Esophagus (tissue), 2 donors: Measurements from ENCODE around the gene GJB3. TPM values are rescaled to one million over a fixed set of nuclear protein-coding genes. Genes with fewer than 3 reads are reported as not detected.
"Not testable (repeated sequence)": the region's sequence is repeated elsewhere in the genome, so short reads cannot be mapped to it uniquely, and the experiment has no call there.

Experiments
- H3K27ac ChIP-seq, 2 donors: one replicate each; pipeline ENCODE4 v1.5.1; 2013; ENCODE audit warnings: low read depth in 2 of 2, mild to moderate bottlenecking in 2 of 2, inconsistent platforms in 1 of 2, low read length in 1 of 2, moderate library complexity in 1 of 2
- H3K27me3 ChIP-seq, 2 donors: one replicate each; pipeline ENCODE4 v1.6.1; 2013; ENCODE audit warnings: low read length in 2 of 2, control low read depth in 1 of 2, mild to moderate bottlenecking in 1 of 2; ENCODE audit not compliant: insufficient read depth in 2 of 2, control insufficient read depth in 1 of 2
- H3K36me3 ChIP-seq, 2 donors: one replicate each; pipeline ENCODE4 v1.6.1; 2013; ENCODE audit warnings: low read length in 1 of 2; ENCODE audit not compliant: control insufficient read depth in 2 of 2, insufficient read depth in 2 of 2
- H3K4me1 ChIP-seq, 2 donors: one replicate each; pipeline ENCODE4 v1.6.1; 2013; ENCODE audit warnings: low read length in 1 of 2; ENCODE audit not compliant: control insufficient read depth in 2 of 2, insufficient read depth in 2 of 2
- H3K4me3 ChIP-seq, 2 donors: one replicate each; pipeline ENCODE4 v1.5.1; 2013; ENCODE audit warnings: low read length in 2 of 2, mild to moderate bottlenecking in 2 of 2, low read depth in 1 of 2, moderate library complexity in 1 of 2
- H3K9me3 ChIP-seq, 2 donors: one replicate each; pipeline ENCODE4 v1.6.1; 2013; ENCODE audit warnings: mild to moderate bottlenecking in 2 of 2, low read depth in 1 of 2, low read length in 1 of 2, moderate library complexity in 1 of 2; ENCODE audit not compliant: control insufficient read depth in 2 of 2, insufficient read depth in 1 of 2
- WGBS, 2 donors: extraction: QIAGEN DNeasy Blood & Tissue Kit; methylation state at CpG; one replicate each; pipeline ENCODE4 v1.1.7; 2013; 5-methylcytosine and 5-hydroxymethylcytosine counted together
- polyA plus RNA-seq, 2 donors: library from polyadenylated mRNA; stranded (reverse); fragments of 200-250 nt; gene quantifications; one replicate each; pipeline ENCODE4 v1.2.3, GENCODE V29; 2013
- donor health status: healthy with polysubstance abuse.
- donor health status: Bipolar disorder and iron deficiency.

The GJB3 gene
- polyA plus RNA-seq, 2 donors: 55.6 to 74.0 TPM

DNA sequence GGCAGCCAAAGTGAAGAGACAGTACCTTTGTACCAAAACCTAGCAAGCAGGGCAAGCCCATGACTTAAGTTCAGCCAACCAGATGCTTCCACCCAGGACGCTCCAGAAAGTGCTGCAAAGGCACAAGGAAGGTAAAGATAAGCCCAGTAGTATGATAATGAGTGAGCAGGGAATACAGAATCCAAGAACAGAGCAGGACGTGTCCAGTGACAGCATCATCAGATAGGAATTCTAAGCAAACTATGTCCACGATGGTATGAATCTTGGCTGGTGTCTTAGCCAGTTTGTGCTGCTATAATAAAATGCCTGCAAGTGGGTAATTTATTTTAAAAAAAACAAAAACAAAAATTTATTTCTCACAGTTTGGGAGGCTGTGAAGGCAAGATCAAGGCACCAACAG, 25.4 kb downstream of the GJB3 start:
- 55 to 64% methylated on average over 3 of the region's 3 CpGs for WGBS, 2 donors
- H3K4me3 ChIP-seq: no peak overlapping the region
- no peaks in the 10 kb centered on the region for H3K4me1 ChIP-seq
- peaks cover 0 to 3% of the 10 kb centered on the region in 2 donors for H3K9me3 ChIP-seq
- no peaks in the 10 kb centered on the region for H3K27me3 ChIP-seq
- no peak overlapping the region for H3K27ac ChIP-seq
- H3K36me3 ChIP-seq: no peaks in the 10 kb centered on the region

DNA sequence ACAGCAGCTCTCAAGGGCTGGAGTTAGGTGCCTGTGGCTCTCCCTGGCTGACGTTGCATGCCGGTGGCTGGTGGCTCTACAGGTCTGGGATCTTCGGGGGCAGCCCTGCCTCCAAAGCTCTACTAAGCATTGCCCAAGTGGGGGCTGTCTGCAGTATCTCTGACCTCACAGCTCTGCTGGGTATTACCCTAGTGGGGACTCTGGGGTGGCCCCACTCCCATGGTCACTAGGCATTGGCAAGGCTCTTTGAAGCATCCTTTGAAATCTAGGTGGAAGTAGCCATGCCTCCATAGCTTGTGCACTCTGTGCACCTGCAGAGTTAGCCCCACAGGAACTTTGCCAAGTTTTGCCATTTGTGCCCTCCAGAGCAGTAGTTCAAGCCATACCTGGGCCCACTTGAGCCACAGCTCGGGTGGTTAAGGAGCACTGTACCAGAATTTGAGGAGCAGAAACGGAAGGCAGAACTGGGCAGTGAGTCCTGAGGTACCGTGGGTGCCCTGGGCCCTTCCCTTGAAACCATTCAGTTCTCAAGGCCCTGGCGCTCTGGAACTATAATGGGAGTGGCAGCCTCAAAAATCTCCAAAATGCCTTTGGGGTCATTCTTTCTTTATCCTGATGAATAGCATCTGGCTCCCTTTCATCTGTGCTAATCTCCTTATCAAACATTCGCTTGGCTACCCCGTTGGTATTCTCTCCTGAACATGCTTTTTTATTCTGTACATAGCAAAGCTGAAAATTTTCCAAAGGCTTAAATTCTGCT, 27.2 kb downstream of the GJB3 start:
- Histone ChIP-seq H3K36me3 (no peaks in the 10 kb centered on the region), H3K4me3 (no peak overlapping the region), H3K27me3 (no peaks in the 10 kb centered on the region), H3K9me3 (peaks cover 0 to 3% of the 10 kb centered on the region in 2 donors), H3K4me1 (no peaks in the 10 kb centered on the region), H3K27ac (no peak overlapping the region)
- 64 to 77% methylated on average over 9 of the region's 9 CpGs for WGBS, 2 donors

DNA sequence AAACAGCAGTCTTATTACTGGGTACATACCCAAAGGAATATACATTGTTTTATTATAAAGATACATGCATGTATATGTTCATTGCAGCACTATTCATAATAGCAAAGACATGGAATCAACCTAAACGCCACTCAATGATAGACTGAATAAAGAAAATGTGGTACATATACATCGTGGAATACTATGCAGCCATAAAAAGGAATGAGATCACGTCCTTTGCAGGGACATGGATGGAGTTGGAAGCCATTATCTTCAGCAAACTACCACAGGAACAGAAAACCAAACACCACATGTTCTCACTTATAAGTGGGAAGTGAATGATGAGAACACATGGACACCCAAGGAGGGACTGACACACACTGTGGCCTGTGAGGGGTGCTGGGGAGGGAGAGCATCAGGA, 29.8 kb downstream of the GJB3 start:
- H3K27ac ChIP-seq, H3K4me3 ChIP-seq, H3K9me3 ChIP-seq, H3K27me3 ChIP-seq, H3K4me1 ChIP-seq, H3K36me3 ChIP-seq: not testable (repeated sequence)
- 92 to 97% methylated on average over 3 of the region's 3 CpGs for WGBS, 2 donors

DNA sequence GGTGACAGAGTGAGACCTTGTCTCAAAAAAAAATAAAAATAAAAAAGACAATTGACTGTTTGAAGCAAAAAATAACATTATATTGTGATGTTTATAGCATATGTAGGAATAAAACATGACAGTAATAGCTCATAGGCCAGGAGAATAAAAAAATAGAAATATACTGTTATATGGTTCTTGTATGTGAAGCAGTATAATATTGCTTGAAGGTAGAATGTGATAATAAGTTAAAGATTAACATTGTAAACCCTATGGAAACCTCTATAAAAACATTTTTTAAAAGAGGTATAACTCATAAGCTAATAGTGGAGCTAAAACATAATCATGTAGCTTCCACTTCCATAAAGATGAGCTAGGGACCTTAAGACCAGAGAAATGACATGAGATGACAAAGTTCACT, 35.3 kb downstream of the GJB3 start:
- H3K4me1 ChIP-seq: no peaks in the 10 kb centered on the region

DNA sequence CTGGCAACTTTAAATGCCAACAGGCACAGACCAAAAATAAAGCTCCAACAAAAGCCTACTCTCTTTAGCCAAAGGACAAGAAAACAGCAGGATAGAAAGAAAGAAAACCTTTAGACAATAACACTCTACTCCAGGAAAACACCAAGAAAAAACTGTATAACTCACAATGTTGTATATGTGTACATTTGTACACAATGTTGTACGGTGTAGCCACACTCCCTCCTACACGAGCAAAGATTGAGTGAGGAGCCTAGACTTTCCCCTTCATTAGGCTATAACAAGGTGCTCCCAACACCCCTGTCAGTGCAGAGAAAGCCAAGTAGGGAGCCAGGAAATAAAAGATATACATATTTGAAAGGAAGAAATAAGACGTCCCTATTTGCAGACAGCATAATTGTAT, 35.8 kb downstream of the GJB3 start:
- WGBS, 2 donors: 65 to 78% methylated on average over 3 of the region's 3 CpGs
- Histone ChIP-seq H3K4me1 (no peaks in the 10 kb centered on the region), H3K27ac (no peak overlapping the region), H3K4me3 (no peak overlapping the region), H3K27me3 (no peaks in the 10 kb centered on the region), H3K9me3 (no peaks in the 10 kb centered on the region), H3K36me3 (no peaks in the 10 kb centered on the region)

More for the DNA sequence above, 35.3 kb downstream of the GJB3 start:
- H3K36me3 ChIP-seq: no peaks in the 10 kb centered on the region
- no peaks in the 10 kb centered on the region for H3K27me3 ChIP-seq
- H3K27ac ChIP-seq: no peak overlapping the region
- no peaks in the 10 kb centered on the region for H3K9me3 ChIP-seq
- no peak overlapping the region for H3K4me3 ChIP-seq

DNA sequence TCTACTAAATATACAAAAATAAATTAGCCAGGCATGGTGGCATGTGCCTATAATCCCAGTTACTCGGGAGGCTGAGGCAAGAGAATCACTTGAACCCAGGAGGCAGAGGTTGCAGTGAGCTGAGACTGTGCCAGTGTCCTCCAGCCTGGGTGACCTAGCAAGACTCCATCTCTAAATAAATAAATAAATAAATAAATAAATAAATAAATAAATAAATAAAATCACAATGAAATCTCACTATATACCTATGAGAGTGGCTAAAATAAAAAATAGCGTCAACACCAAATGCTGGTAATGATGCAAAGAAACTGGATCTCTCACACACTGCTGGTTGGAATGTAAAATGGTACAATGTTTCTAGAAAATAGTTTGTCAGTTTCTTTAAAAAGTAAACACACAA, 37.8 kb downstream of the GJB3 start:
- 93 to 94% methylated on average over 2 of the region's 2 CpGs for WGBS, 2 donors
- H3K36me3 ChIP-seq, H3K27ac ChIP-seq, H3K4me1 ChIP-seq, H3K27me3 ChIP-seq, H3K9me3 ChIP-seq, H3K4me3 ChIP-seq: not testable (repeated sequence)

DNA sequence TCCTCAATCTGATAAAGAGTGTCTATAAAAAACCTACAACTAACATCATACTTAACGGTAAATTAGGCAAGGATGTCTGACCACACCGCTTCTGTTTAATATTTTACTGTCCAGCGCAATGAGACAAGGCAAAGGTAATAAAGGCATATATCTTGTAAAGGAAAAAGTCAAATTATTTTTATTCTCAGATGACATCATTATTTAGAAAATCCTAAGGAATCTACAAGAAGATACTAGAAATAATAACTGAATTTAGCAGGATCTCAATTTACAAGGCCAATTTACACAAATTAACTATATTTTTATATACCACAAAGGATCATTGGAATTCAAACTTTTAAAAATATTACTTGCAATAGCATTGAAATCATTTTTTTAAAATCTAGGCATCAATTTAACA, 41.2 kb downstream of the GJB3 start:
- Histone ChIP-seq H3K9me3 (no peaks in the 10 kb centered on the region), H3K4me1 (peaks cover 6 to 9% of the 10 kb centered on the region in 2 donors), H3K27ac (no peak overlapping the region), H3K36me3 (no peaks in the 10 kb centered on the region), H3K4me3 (no peak overlapping the region), H3K27me3 (no peaks in the 10 kb centered on the region)
- WGBS, 2 donors: 83 to 88% methylated on average over 3 of the region's 3 CpGs

DNA sequence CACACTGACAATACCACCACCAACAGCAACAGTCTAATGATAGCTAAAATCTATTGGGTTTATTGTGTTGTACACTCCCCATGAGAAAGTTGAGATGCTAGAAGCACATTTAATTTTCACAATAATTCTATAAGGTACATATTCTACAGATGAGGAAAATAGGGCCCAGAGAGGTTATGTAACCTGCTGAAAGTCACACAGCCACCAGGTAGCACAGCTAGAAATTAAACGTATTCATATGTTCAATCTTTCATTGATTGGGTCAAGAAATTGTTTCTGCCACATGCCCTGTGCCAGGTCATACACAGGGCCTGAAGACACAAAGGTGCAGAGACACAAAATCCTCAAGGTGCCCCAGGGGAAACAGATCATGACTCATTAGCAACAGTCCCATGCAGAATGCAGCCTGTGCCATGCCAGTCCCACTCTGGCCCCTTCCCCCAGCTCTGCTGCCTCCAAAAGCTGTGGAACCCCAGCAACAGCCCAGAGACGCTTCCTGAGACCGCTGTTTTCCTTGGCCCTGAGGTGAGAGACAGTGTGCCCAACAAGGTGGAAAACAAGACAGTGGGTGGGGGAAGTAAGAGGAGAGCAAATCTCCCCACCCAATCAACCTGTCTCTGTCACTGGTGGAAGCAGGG, 43.9 kb downstream of the GJB3 start:
- Histone ChIP-seq H3K9me3 (no peaks in the 10 kb centered on the region), H3K36me3 (no peaks in the 10 kb centered on the region), H3K4me3 (no peak overlapping the region), H3K27ac (no peak overlapping the region), H3K4me1 (peaks cover 6 to 9% of the 10 kb centered on the region in 2 donors), H3K27me3 (no peaks in the 10 kb centered on the region)
- WGBS, 2 donors: 68 to 87% methylated on average over 3 of the region's 3 CpGs

DNA sequence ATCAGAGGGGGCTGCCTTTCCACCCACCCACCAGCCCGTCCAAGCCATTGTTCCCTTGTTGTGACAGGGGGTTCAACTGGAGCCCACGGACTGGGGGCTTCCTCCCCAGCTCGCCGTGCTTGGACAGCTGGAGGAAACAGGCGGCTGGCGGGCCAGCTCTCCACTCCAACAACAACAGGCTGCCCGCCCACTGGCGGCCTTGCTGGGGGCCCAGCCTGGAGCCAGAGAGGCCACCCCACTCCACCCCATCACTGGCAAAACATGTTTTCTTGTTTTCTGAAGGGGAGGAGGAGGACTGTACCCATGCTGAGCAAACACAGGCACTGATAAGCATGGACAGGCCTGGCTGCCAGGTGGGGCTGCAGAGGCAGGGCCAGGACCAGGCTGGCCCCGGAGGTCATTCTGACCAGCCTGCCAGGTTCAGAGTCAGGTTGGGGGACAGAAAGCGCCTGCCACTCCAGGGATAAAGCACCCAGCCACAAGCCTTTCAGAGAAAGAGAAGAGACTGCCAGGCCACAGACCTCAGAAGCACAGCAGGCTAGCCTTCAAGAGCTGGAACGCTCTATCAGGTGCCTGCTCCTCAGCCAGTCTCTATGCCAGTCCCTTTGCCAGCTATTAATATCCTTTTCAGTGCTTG, 44.6 kb downstream of the GJB3 start:
- Histone ChIP-seq H3K27ac (no peak overlapping the region), H3K9me3 (no peaks in the 10 kb centered on the region), H3K27me3 (no peaks in the 10 kb centered on the region), H3K4me1 (peaks cover 6 to 9% of the 10 kb centered on the region in 2 donors), H3K4me3 (no peak overlapping the region), H3K36me3 (no peaks in the 10 kb centered on the region)
- WGBS, 2 donors: 64 to 75% methylated on average over 11 of the region's 11 CpGs
